ENCODE data around the gene LIN7B.
A peak's percentile ranks its signal among the peaks of the same experiment; 100 is the strongest.
"Not testable (repeated sequence)": the region's sequence is repeated elsewhere in the genome, so short reads cannot be mapped to it uniquely, and the experiment has no call there.

Gene LIN7B

DNA sequence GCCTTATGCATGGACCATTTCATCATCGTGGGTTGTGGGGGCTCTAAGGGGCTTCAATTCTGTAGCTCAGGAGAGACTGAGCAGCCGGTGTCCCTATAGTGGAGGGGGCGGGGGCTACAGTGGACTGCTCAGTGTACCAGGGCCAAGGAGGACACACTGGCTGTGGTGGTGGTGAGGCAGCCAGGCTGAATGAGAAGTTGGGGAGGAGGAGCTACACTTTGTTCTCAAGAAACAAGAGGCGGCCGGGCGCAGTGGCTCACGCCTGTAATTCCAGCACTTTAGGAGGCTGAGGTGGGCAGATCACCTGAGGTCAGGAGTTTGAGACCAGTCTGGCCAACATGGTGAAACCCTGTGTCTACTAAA lies 32.2 kb downstream of the LIN7B start:
- not testable (repeated sequence) for DNase-seq

DNA sequence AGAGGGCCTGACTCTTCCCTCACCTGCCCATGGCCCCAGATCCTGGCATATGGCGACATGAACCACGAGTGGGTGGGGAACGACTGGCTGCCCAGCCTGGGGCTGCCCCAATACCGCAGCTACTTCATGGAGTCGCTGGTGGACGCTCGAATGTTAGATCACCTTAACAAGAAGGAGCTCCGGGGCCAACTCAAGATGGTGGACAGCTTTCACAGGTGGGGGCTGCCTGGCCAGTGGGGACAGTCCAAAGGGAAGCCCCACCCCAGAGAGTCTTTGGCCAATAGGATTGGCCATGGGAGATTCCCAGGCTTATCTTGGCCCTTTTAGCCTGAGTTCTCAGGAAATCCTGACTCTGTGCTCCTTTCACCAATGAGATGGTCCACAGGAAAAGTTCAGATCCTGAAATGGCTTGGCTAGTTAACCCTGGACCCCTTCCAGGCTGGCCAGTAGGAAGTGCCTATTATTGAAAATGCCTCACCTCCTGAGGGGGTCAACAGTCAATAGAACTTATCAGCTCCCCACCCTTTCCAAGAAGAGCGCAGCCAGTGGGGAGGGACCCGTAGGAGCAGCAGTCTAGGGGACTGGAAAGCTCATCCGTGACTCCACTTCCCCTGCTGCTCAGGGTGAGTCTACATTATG lies 34.0 kb downstream of the LIN7B start:
- no peak for DNase-seq

DNA sequence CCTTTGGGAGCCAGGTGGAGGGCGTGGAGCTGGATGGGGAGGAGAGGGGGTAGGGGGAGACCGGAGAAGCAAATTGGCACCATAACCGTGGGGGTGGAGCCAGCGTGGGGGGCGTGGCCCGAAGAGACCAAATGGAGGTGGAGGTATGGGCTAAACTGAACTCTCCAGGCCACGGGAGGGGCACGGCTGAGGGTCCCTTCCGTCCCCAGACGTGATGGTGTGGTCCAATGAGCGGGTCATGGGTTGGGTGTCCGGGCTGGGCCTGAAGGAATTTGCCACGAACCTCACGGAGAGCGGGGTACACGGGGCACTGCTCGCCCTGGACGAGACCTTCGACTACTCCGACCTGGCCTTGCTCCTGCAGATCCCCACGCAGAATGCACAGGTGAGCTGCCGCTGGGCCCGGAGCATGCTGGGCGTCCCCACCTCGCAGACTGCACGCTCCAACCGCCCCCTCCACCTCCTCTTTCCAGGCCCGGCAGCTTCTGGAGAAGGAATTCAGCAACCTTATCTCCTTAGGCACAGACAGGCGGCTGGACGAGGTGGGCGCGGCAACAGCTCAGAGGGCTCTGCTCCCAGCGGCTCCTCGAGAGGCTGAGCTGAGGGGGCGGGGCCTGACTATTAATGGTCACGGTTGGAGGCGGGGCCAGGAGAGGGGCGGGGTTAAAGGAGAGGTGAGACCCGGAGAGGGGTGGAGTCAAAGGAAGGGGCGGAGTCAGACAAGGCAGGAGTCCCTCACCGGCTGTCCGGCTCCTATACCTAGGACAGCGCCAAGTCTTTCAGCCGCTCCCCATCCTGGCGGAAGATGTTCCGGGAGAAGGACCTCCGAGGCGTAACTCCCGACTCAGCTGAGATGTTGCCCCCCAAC lies 34.8 kb downstream of the LIN7B start:
- peak; percentile 75 to 78 for DNase-seq

DNA sequence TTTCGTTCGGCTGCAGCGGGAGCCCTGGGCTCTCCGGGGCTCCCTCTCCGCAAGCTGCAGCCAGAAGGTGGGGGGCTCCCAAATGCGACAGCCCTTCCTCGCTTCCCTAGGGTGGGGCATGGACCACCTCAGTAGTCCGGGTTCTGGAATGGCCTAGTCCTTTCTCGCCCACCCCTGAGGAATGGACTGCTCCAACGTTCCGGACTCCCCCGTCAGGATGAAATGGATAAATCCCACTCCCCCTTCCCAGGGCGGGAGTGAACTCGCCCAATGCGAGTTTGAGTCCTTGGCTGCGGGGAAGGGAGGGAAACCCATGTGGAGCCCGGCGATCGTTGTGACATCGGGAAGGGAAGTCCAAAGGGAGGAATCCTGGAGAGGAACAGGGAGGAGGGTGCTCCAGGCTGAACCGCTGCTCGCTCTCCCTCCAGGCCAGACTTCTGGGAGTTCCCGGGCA lies 35.5 kb downstream of the LIN7B start:
- no peak for DNase-seq

DNA sequence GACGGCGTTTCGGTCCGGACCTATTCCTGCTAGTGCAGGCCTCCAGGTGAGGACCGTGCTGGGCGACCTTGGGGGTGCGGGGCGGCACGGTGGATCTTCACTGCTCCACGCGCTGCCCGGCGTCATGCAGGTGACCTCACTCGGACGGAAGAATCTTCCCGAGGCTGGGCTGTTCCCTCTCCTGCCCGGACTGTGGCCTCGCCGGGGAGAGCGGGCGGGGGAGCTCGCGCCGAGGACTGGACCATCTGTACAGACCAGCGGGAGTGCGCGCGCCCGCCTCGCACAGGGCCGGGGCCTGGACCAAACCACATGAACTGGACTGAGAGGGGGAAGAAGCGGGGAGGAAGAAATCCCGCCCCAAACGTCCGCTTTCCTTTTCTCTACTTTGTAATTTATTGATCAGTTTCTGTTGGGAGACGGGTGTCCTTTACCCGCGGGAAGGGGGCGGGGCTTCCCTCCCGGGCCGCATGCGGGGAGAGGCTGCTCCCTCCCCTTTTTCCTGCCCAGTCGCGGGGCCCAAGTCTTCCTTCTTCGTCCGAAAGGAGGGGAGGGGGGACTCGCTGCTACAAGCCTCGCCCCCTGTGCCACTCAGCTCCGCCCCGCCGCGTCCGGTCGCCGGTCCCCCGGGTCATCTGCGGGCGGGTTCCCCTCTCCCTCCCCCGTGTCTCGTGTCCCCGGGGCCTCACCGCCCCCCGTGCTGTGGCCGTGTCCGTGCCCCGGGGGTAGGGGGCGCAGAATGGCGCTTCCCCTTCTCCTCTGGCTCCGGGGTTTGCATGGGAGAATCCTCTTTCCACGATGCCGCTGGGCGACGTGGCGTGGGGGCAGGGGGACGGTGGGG lies 36.2 kb downstream of the LIN7B start:
- peak; percentile 28 to 33 for DNase-seq

DNA sequence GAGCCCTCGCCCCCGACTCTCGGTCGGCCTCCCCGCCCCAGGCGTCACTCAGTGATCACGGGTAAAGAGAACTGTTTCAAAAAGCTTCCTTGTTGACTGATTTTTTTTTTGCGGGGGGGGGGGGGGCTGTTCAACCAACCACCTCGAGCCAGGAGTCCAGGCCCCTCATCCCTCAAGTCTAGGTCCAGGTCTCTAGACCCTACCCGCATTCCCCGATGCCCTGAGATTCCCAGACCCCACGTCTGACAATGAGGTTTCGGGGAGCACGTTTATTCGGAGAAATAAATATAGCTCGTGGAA lies 36.7 kb downstream of the LIN7B start:
- no peak for DNase-seq

DNA sequence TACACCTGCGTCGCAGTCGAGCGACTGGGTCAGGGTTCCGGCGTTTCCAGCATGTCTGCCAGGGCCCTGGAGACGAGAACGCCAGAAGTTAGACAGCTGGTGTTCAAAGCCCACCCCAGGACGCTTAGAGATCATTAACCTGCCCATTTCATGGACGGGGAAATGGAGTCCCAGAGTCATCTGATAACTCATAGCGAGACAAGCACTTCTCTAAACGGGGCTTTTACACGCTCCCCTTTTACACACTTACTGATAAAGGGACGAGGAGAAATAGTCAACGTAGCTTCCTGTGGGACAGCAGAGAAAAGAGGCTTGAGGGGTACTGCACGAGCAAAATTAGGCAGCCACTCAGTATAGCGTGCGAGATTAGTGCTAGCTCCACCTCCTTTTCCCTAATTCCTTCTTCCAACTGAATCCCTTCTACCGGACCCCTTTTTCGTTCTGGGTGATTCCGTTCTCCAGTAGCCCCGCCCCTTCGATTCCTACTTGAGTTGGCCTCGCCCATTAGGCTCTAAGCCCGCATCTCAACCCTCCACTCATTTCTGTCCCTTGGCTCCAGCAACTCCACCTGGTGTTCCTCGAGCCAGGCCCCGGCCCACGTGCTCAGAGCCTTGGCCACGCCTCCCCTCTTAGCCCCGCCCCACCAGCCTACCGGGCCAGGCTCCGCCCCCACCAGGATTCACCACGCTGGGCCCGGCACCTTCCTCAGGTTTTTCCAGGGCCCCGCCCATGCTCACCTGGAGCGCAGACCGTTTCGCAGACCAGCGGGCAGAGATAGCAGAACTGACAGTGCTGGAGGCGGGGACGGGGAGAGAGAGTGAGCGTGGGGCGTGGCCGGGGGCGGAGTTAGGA lies 37.3 kb downstream of the LIN7B start:
- peak; percentile 12 to 29 for DNase-seq

DNA sequence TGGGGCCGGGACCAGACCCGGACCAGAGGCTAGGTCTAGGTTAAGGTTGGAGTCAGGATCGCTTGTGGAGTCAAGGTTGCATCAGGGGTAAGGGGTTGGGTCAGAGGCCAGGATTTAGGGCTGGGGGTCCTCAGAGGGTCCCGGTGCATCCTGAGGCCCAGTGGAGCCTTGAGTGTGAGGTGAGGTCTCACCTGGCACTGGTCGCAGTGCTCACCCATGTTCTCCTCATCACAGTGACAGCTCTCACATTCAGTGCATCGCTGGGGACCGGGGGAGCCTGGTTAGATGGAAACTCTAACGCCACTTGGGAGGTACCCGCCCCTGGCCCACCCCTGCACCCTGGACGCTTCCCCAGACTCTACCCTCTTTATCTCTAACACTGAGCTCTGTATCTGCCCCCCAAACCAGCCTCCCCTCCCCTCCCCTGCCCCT lies 38.0 kb downstream of the LIN7B start:
- no peak for DNase-seq

DNA sequence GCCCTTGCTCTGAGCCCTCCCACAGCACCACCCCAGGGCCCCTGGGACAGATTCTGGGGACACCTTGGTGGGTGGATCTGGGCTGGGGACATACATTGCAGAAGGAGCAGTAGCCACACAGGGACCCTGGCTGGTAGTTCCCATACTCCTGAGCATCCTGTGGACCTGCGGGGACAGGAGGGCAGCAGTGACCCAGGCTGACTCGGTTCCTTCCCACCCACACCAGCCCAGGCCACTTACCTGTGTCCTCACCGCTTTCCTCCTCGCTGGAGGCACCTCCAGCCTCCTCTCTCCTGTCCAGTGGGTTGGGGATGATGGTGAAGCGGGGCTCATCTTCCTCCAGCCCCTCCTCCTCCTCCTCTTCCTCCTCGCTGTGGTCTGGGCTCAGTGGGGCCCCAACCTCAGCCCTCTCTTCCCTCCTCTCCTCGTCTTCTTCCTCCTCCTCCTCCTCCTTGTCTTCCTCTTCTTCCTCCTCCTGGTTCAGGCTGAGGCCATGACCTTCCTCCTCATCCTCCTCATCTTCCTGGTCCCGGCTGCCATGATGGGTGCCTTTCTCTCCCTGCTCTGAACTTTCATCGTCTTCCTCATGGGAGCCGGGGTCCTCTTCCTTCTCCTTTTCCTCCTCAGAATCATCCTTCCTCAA lies 39.1 kb downstream of the LIN7B start:
- DNase-seq: no peak

DNA sequence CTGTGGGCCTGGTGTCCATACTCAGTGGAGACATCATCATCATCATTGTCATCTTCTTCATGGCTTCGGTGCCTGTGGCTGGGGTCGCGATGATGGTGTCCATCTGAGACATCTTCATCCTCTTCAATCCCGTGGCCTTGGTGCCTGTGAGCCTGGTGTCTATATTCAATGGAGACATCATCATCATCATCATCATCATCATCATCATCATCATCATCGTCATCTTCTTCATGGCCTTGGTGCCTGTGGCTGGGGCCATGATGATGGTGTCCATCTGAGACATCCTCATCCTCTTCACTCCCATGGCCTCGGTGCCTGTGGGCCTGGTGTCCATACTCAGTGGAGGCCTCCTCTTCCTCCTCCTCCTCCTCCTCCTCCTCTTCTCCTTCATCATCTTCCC lies 40.1 kb downstream of the LIN7B start:
- no peak for DNase-seq

DNA sequence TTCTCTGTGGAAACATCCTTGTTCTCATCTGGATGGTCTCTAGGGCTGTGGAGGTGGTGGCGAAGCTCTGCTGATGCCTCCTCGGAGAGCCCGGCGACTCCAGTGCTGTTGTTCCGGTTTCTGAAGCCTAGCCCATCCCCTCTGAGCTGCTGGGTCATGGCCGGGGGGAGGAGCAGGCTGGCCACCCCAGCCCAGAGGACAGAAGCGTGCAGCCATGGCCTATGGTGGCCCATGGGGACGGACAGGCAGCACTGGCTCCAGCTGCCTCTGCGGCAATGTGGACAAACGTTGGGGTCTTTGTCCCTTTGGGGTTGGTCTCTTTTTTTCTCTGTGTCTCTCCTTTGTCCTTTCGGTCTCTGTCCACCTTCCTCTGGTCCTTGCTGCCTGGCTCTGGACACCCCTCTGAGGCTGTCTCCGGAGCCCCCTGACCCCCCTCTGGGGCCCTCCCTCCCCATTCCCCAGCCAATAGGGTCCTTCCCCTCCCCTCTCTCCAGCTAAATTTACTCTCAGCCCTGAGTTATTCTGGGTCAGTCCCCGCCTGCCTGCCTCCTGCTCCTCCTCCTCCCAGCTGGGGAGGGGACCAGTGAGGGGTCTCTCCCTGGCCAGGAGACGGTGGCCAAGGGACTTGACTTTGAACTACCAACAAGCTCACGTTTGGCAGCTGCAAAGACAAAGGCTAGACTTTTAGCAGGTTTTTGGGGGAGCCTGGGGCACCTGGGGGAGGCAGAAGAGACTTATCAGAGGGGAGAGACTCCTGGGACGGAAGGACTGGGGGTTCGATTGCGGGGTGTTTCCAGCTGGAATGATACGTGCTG lies 41.0 kb downstream of the LIN7B start, which contains the start of gene HRC:
Gene HRC (minus strand): TSS at position 392 of the 815 bp plus-strand sequence. CDS start 159 bp downstream, at position 233.
- DNase-seq: no peak

DNA sequence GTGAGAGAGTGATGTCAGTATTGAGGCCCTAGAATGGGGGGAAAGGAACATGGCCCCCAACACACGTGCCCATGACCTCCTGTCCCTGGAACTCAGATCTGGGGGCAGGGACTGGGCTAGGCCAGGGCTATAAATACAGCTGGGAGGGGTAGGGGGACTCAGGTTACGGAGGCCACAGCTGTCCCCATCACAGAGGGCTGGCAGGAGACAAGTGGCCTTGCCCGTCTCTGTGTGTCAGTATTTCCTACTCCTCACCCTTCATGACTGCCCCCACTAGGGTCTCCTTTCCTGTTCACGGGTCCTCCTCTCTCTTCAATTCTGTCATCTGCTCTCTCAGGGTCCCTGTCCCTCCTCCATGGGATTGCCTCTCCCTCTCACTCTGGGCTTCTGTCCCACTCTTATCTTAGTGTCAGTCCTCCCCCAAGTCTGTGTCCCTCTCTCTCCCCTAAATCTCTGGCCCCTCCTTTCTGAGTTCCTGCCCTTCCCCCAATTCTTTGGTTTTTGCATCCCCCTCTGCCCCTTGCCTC lies 41.7 kb downstream of the LIN7B start:
- DNase-seq: no peak

DNA sequence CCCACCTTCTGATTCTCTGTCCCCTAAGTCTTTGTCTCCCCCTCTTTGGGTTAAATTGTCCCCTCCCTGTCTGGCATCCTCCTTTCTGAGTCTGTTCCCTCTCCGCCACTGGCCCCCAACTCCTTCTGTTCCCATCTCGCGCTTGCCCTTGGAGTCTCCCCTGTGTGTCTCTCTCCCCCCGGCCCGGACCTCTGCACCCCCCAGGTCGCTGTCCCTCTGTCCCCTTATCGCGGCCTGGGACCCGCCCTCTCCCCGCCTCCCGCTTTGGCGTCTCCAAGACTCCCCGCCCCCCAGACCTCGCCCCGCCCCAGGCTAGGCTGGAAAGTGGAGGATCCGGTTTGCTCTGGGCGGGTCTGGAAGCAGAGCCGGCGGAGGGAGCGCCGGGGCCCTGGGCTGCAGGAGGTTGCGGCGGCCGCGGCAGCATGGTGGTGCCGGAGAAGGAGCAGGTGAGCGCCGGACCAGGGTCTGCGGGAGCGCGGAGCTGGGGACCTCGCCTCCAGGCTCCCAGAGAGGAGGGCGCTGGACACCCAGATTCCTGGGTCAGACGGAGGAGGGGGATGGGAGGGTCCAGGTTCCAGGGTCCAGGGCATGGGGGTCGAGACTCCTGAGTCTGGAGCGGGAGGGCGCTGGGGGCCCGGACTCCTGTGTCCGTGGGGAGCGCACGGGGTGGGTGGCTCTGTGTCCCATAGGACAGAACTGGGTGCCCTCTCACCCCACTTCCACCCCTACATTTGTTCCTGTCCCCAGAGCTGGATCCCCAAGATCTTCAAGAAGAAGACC lies 43.5 kb downstream of the LIN7B start, which contains the start of gene TRPM4:
Gene TRPM4 (plus strand): TSS at position 348 of the 780 bp plus-strand sequence. CDS start 75 bp downstream, at position 423.
- peak; percentile 16 to 23 for DNase-seq

DNA sequence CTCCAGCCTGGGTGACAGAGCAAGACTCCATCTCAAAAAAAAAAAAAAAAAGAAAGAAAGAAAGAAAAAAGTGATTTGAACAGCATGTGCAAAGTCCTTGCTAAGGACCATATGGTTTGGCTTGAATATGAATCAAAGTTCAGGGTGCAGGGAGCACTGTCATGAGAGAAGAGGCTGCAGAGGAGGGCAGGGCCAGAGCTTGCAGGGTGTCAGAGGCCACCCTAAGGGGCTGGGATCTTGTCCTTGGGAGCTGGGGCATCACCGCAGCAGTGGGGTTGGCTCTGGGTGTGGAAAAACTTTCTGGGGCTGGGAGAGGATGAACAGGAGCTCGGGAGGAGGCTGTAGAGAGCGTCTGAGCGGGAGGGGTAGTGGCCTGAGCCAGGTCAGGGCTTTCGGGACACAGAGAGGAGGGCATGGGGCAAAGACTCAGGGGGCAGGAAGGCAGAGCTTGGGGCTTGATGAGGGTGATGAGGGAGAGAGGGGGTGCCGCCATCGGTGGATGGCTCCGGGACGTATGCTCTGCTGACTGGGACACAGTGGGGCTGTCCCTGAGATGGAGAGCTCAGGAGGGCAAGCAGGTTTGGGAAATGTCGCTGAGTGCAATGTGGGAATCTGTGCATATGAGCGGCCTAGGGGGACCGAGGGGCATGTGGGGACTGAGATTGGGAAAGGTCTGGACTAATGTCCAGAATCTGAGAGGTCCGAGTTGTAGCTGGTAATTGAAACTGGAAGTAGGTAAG lies 46.5 kb downstream of the LIN7B start:
- DNase-seq: no peak

DNA sequence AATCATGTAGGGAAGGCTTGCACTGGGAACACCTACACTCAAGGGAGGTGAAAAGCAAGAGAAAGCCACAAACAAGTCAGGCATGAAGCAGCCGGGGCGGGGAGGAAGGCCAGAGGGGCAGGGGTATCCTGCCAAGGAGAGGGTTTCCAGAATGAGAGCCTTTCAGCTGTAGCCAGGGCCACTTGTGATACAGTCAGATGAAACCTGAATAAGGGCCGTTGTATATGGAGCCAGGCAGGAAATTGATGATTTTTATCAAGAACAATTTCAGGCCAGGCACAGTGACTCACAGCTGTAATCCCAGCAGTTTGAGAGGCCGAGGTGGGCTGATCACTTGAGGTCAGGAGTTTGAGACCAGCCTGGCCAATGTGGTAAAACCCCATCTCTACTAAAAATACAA lies 47.8 kb downstream of the LIN7B start:
- DNase-seq: no peak

DNA sequence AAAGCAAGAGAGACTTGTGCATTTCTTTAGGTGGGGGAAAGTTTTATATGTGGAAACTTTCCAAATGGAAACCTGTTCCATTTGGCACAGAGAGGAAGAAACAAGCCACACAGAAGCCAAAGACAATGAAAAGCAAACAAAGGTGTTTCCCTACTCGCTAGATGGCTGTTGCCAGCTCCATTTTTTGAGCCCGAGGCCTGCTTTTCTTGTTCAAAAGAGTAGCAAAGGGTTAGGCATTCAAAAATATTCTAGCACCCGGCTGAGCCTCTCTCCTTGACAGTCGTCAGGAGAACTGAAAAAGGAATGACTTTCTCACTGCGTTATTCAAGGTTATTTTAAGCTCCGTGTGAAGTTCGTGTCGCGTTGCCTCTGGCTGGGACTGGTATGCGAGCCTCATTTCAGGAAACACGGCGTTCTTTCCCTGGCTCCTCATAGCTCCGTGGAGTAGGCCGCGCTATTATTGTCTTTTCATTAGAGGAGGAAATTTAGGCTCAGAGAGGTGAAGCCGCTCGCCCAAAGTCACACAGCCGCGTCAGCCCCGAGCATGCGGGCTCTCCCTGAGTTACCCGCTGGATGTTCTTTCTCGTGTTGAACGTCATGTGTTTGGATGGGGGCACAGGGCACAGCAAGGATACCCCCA lies 51.1 kb downstream of the LIN7B start:
- DNase-seq: no peak

DNA sequence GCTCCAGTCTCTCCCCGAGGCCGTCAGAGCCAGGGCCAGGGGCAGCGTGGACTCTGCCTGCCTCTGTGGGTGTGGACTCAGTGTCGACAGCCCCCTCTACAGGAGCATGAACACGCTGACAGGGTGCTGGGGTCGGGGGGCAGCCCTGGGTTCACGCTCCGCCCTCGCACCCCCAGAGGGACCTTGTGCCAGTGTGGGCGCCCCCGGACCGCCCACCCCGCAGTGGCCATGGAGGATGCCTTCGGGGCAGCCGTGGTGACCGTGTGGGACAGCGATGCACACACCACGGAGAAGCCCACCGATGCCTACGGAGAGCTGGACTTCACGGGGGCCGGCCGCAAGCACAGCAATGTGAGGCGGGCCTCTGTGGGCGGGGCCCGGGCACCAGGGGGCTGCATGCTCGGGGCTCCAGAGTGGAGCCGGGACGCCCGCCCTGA lies 51.7 kb downstream of the LIN7B start:
- DNase-seq: no peak

DNA sequence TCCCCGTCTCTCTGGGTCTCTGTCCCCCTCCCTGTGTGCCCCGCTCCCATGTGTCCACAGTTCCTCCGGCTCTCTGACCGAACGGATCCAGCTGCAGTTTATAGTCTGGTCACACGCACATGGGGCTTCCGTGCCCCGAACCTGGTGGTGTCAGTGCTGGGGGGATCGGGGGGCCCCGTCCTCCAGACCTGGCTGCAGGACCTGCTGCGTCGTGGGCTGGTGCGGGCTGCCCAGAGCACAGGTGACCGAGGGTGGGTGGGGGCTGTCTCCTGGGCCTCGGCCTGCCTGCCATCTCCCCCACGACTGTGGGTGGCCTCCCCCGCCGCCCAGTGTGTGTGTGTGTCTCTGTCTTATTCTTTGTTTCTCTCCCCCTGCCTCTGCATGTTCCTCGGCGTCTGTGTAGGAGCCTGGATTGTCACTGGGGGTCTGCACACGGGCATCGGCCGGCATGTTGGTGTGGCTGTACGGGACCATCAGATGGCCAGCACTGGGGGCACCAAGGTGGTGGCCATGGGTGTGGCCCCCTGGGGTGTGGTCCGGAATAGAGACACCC lies 53.8 kb downstream of the LIN7B start:
- no peak for DNase-seq

Data from activated CD4-positive, alpha-beta T cell treated with anti-CD3 and anti-CD28 coated beads for 4 hours (primary cell).